ENCODE data around the gene CHRNA7. TPM values are rescaled to one million over a fixed set of nuclear protein-coding genes. Genes with fewer than 3 reads are reported as not detected.

The CHRNA7 gene
- total and polyA plus RNA-seq, 2 donors (not counting 1 experiment from before 2014, with no cell fraction given): 0.17 to 0.62 TPM

DNA sequence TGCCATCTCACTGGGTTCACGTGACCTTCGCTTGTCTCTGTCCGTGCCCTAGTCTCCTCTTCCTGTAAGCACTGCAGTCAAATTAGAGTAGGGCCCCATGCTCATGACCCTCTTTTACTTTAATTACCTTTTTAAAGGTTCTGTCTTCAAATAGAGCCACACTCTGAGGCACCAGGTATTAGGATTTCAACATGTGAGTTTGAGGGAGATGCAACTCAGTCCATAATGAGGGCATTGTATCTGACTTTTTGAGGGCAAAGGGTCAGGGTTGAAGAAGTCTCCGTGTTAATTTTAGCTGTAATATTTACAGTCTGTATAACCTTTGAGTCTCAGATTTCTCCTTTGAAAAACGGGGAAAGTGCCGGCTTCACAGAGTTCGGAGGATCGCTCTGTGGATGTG, 82.9 kb downstream of the CHRNA7 start:
- DNase-seq (ENCODE audit: low read depth in 2 of 2): no peak
- Histone ChIP-seq H4K20me1 (ENCODE audit: control insufficient read depth, extremely low read depth, insufficient read depth, low read length) (no peaks in the 10 kb centered on the region), H3K27ac (ENCODE audit: insufficient read depth, low read length) (no peak overlapping the region), H3K9ac (ENCODE audit: insufficient read depth, low read length) (no peak overlapping the region), H3K9me3 (ENCODE audit: control insufficient read depth, insufficient read depth, low read depth, low read length) (no peaks in the 10 kb centered on the region), H3K79me2 (ENCODE audit: control insufficient read depth, insufficient read depth, low read length) (no peaks in the 10 kb centered on the region), H3K27me3 (ENCODE audit: control insufficient read depth, insufficient read depth, low read length) (no peaks in the 10 kb centered on the region), H3K4me2 (ENCODE audit: extremely low read depth, insufficient read depth, low read length) (no peak overlapping the region), H3K4me1 (ENCODE audit: control insufficient read depth, extremely low read depth, insufficient read depth, low read length) (no peaks in the 10 kb centered on the region), H2AFZ (ENCODE audit: low read length) (no peak overlapping the region), H3K36me3 (ENCODE audit: control insufficient read depth, insufficient read depth, low read length) (no peaks in the 10 kb centered on the region), H3K4me3 (replicated peaks in 1 of 4; ENCODE audit: control extremely low read depth in 1 of 4, insufficient read depth in 1 of 4, low read depth in 3 of 4, low read length in 4 of 4) (no peak overlapping the region)
- TF ChIP-seq CTCF (conservative IDR thresholded peaks at IDR 0.05 in 1 of 2, IDR thresholded peaks at IDR 0.05 in 1 of 2; ENCODE audit: low read depth in 1 of 2, low read length in 2 of 2) (no peak), EZH2 (IDR thresholded peaks at IDR 0.05; ENCODE audit: low read length, missing control alignments) (no peak)

- Histone ChIP-seq H3K4me3 (replicated peaks in 1 of 4; ENCODE audit: control extremely low read depth in 1 of 4, insufficient read depth in 1 of 4, low read depth in 3 of 4, low read length in 4 of 4) (no peak overlapping the region), H3K9me3 (ENCODE audit: control insufficient read depth, insufficient read depth, low read depth, low read length) (no peaks in the 10 kb centered on the region), H3K9ac (ENCODE audit: insufficient read depth, low read length) (no peak overlapping the region), H3K4me2 (ENCODE audit: extremely low read depth, insufficient read depth, low read length) (no peak overlapping the region), H3K27ac (ENCODE audit: insufficient read depth, low read length) (no peak overlapping the region), H4K20me1 (ENCODE audit: control insufficient read depth, extremely low read depth, insufficient read depth, low read length) (no peaks in the 10 kb centered on the region), H3K4me1 (ENCODE audit: control insufficient read depth, extremely low read depth, insufficient read depth, low read length) (no peaks in the 10 kb centered on the region), H2AFZ (ENCODE audit: low read length) (no peak overlapping the region), H3K36me3 (ENCODE audit: control insufficient read depth, insufficient read depth, low read length) (no peaks in the 10 kb centered on the region), H3K79me2 (ENCODE audit: control insufficient read depth, insufficient read depth, low read length) (no peaks in the 10 kb centered on the region), H3K27me3 (ENCODE audit: control insufficient read depth, insufficient read depth, low read length) (no peaks in the 10 kb centered on the region)
- no peak for DNase-seq (ENCODE audit: low read depth in 2 of 2)
- TF ChIP-seq EZH2 (IDR thresholded peaks at IDR 0.05; ENCODE audit: low read length, missing control alignments) (no peak), CTCF (conservative IDR thresholded peaks at IDR 0.05 in 1 of 2, IDR thresholded peaks at IDR 0.05 in 1 of 2; ENCODE audit: low read depth in 1 of 2, low read length in 2 of 2) (no peak)
These were observed 86.8 kb downstream of the CHRNA7 start for GRCh38 chr15:32117122-32117521.

GRCh38 chr15:32119286-32119685, 89.0 kb downstream of the CHRNA7 start:
- H3K27ac ChIP-seq (ENCODE audit: insufficient read depth, low read length): no peak overlapping the region
- H3K4me2 ChIP-seq (ENCODE audit: extremely low read depth, insufficient read depth, low read length): no peak overlapping the region
- no peak overlapping the region for H3K9ac ChIP-seq (ENCODE audit: insufficient read depth, low read length)
- H3K4me3 ChIP-seq (replicated peaks in 1 of 4; ENCODE audit: control extremely low read depth in 1 of 4, insufficient read depth in 1 of 4, low read depth in 3 of 4, low read length in 4 of 4): no peak overlapping the region
- no peaks in the 10 kb centered on the region for H3K79me2 ChIP-seq (ENCODE audit: control insufficient read depth, insufficient read depth, low read length)
- H3K36me3 ChIP-seq (ENCODE audit: control insufficient read depth, insufficient read depth, low read length): no peaks in the 10 kb centered on the region
- no peak for DNase-seq (ENCODE audit: low read depth in 2 of 2)
- H3K27me3 ChIP-seq (ENCODE audit: control insufficient read depth, insufficient read depth, low read length): no peaks in the 10 kb centered on the region
- no peak overlapping the region for H2AFZ ChIP-seq (ENCODE audit: low read length)
- H3K9me3 ChIP-seq (ENCODE audit: control insufficient read depth, insufficient read depth, low read depth, low read length): no peaks in the 10 kb centered on the region
- TF ChIP-seq CTCF (conservative IDR thresholded peaks at IDR 0.05 in 1 of 2, IDR thresholded peaks at IDR 0.05 in 1 of 2; ENCODE audit: low read depth in 1 of 2, low read length in 2 of 2) (no peak), EZH2 (IDR thresholded peaks at IDR 0.05; ENCODE audit: low read length, missing control alignments) (no peak)
- H3K4me1 ChIP-seq (ENCODE audit: control insufficient read depth, extremely low read depth, insufficient read depth, low read length): no peaks in the 10 kb centered on the region
- no peaks in the 10 kb centered on the region for H4K20me1 ChIP-seq (ENCODE audit: control insufficient read depth, extremely low read depth, insufficient read depth, low read length)

All from fibroblast of lung (primary cell).